CD4-positive, alpha-beta memory T cell (primary cell): ENCODE data around the gene HES3. TPM values are rescaled to one million over a fixed set of nuclear protein-coding genes. Genes with fewer than 3 reads are reported as not detected.

Experiments used
- CTCF ChIA-PET: fragments of 350-600 bp; sonication (Branson Sonifier 250); formaldehyde crosslinking; loops from one replicate; lab custom pipeline; 2021; ENCODE audit warnings: inconsistent platforms; ENCODE audit not compliant: partially characterized antibody; lab: Charles Lee
- POLR2A ChIA-PET: fragments of 350-600 bp; sonication (Branson Sonifier 250); formaldehyde crosslinking; loops from one replicate; lab custom pipeline; 2021; ENCODE audit not compliant: partially characterized antibody; lab: Charles Lee
- DNase-seq, 5 donors: peaks; one replicate each; pipeline versions ENCODE4 v3.0.0 to v3.0.0-alpha.2; 2020 to 2022; ENCODE audit warnings: mixed read lengths in 1 of 5
- H3K27ac ChIP-seq: one replicate; pipeline ENCODE4 v1.7.0; 2013; ENCODE audit warnings: low read depth, low read length
- H3K27me3 ChIP-seq: 2 replicates; pipeline ENCODE4 v1.7.0; 2013; ENCODE audit warnings: mild to moderate bottlenecking, low read length, moderate library complexity; ENCODE audit not compliant: insufficient read depth
- H3K36me3 ChIP-seq: 2 replicates; pipeline ENCODE4 v1.7.0; 2013; ENCODE audit warnings: mild to moderate bottlenecking, low read length, moderate library complexity; ENCODE audit not compliant: insufficient read depth
- H3K4me1 ChIP-seq: 2 replicates; pipeline ENCODE4 v1.7.0; 2013; ENCODE audit warnings: mild to moderate bottlenecking, low read length, moderate library complexity; ENCODE audit not compliant: insufficient read depth
- H3K4me3 ChIP-seq, 2 donors: one replicate each; pipeline ENCODE4 v1.7.0; 2013; ENCODE audit warnings: low read length in 2 of 2, mild to moderate bottlenecking in 1 of 2
- H3K9me3 ChIP-seq, 2 donors: one replicate each; pipeline ENCODE4 v1.7.0; 2013; ENCODE audit warnings: low read length in 2 of 2, control low read depth in 1 of 2; ENCODE audit not compliant: control insufficient read depth in 1 of 2
- H3K27ac Mint-ChIP-seq, 7 donors: one replicate each; pipeline ENCODE4 v1.8.0; 2020 to 2021; ENCODE audit warnings: mixed read lengths in 7 of 7, mild to moderate bottlenecking in 6 of 7, inconsistent platforms in 3 of 7, moderate library complexity in 3 of 7
- H3K27me3 Mint-ChIP-seq, 2 donors: one replicate each; pipeline ENCODE4 v1.8.0; 2020 to 2021; ENCODE audit warnings: mixed read lengths in 2 of 2
- H3K36me3 Mint-ChIP-seq, 2 donors: one replicate each; pipeline ENCODE4 v1.8.0; 2020 to 2021; ENCODE audit warnings: mixed read lengths in 2 of 2, inconsistent platforms in 1 of 2, mild to moderate bottlenecking in 1 of 2
- H3K4me1 Mint-ChIP-seq, 4 donors: one replicate each; pipeline ENCODE4 v1.8.0; 2020 to 2021; ENCODE audit warnings: mixed read lengths in 4 of 4, mild to moderate bottlenecking in 1 of 4
- H3K4me3 Mint-ChIP-seq, 8 donors: one replicate each; pipeline ENCODE4 v1.8.0; 2020 to 2021; ENCODE audit warnings: mixed read lengths in 8 of 8, mild to moderate bottlenecking in 7 of 8, moderate library complexity in 6 of 8, inconsistent platforms in 3 of 8
- H3K9me3 Mint-ChIP-seq, 8 donors: one replicate each; pipeline ENCODE4 v1.8.0; 2020 to 2021; ENCODE audit warnings: mixed read lengths in 8 of 8, mild to moderate bottlenecking in 5 of 8, inconsistent platforms in 3 of 8, moderate library complexity in 1 of 8
- intact Hi-C: fragments of 100-400 bp; cut with micrococcal nuclease; formaldehyde crosslinking; loops from one replicate; pipeline ENCODE4 v1.15.1; 2023
- polyA plus RNA-seq, 2 donors: library from polyadenylated mRNA; unstranded; fragments of 300-500 nt; fragmentation: Illumina TruSeq; gene quantifications; one replicate each; pipeline ENCODE4 v1.2.3, GENCODE V29; 2021
- total RNA-seq, 2 experiments: library from RNA; stranded (reverse); gene quantifications; one replicate each; pipeline ENCODE4 v1.2.3, GENCODE V29; 2021

The HES3 gene
- total and polyA plus RNA-seq, 4 experiments from 2014 or later: not detected

GRCh38 chr1:6278263-6278662 lies 34.3 kb downstream of the HES3 start:
- H3K4me3 ChIP-seq: no peak overlapping the region
- H3K4me3 Mint-ChIP-seq: no peak overlapping the region
- no peak for DNase-seq
- ChIA-PET CTCF (no interaction called here), POLR2A (no interaction called here)
- H3K27me3 Mint-ChIP-seq: no peaks in the 10 kb centered on the region
- H3K9me3 Mint-ChIP-seq: no peaks in the 10 kb centered on the region
- no peaks in the 10 kb centered on the region for H3K4me1 ChIP-seq
- intact Hi-C loops: no loop called here
- no peak overlapping the region for H3K27ac ChIP-seq
- H3K27ac Mint-ChIP-seq: no peak overlapping the region
- no peaks in the 10 kb centered on the region for H3K4me1 Mint-ChIP-seq
- H3K27me3 ChIP-seq: no peaks in the 10 kb centered on the region
- H3K9me3 ChIP-seq: no peaks in the 10 kb centered on the region
- H3K36me3 Mint-ChIP-seq: peaks cover 0 to 7% of the 10 kb centered on the region in 2 donors
- no peaks in the 10 kb centered on the region for H3K36me3 ChIP-seq

GRCh38 chr1:6279066-6279465 lies 35.1 kb downstream of the HES3 start:
- CTCF ChIA-PET: no interaction called here
- DNase-seq: no peak
- no peaks in the 10 kb centered on the region for H3K4me1 ChIP-seq
- POLR2A ChIA-PET: no interaction called here
- no peaks in the 10 kb centered on the region for H3K27me3 ChIP-seq
- Mint-ChIP-seq H3K27ac (no peak overlapping the region), H3K9me3 (no peaks in the 10 kb centered on the region), H3K4me1 (no peaks in the 10 kb centered on the region), H3K27me3 (no peaks in the 10 kb centered on the region), H3K4me3 (no peak overlapping the region), H3K36me3 (peaks cover 0 to 7% of the 10 kb centered on the region in 2 donors)
- H3K27ac ChIP-seq: no peak overlapping the region
- H3K4me3 ChIP-seq: no peak overlapping the region
- no peaks in the 10 kb centered on the region for H3K36me3 ChIP-seq
- intact Hi-C loops: no loop called here
- no peaks in the 10 kb centered on the region for H3K9me3 ChIP-seq

GRCh38 chr1:6279613-6280383 lies 35.8 kb downstream of the HES3 start:
- Histone ChIP-seq H3K36me3 (no peaks in the 10 kb centered on the region), H3K4me1 (no peaks in the 10 kb centered on the region), H3K27me3 (no peaks in the 10 kb centered on the region), H3K9me3 (no peaks in the 10 kb centered on the region), H3K4me3 (no peak overlapping the region), H3K27ac (no peak overlapping the region)
- no peaks in the 10 kb centered on the region for H3K9me3 Mint-ChIP-seq
- no peak overlapping the region for H3K27ac Mint-ChIP-seq
- H3K36me3 Mint-ChIP-seq: peaks cover 0 to 7% of the 10 kb centered on the region in 2 donors
- intact Hi-C loops: no loop called here
- H3K4me1 Mint-ChIP-seq: no peaks in the 10 kb centered on the region
- no peak overlapping the region for H3K4me3 Mint-ChIP-seq
- H3K27me3 Mint-ChIP-seq: no peaks in the 10 kb centered on the region
- ChIA-PET CTCF (no interaction called here), POLR2A (no interaction called here)
- no peak for DNase-seq

- H3K9me3 Mint-ChIP-seq: no peaks in the 10 kb centered on the region
- intact Hi-C loops: no loop called here
- no peak for DNase-seq
- H3K36me3 Mint-ChIP-seq: peaks cover 0 to 7% of the 10 kb centered on the region in 2 donors
- no peaks in the 10 kb centered on the region for H3K9me3 ChIP-seq
- H3K4me3 ChIP-seq: no peak overlapping the region
- no peaks in the 10 kb centered on the region for H3K4me1 ChIP-seq
- H3K27me3 Mint-ChIP-seq: no peaks in the 10 kb centered on the region
- H3K27me3 ChIP-seq: no peaks in the 10 kb centered on the region
- no peak overlapping the region for H3K4me3 Mint-ChIP-seq
- H3K27ac ChIP-seq: no peak overlapping the region
- CTCF ChIA-PET: interaction anchor here (1.3 kb wide), 1 partner anchor 34 kb away, joined by 3 read pairs; no protein-coding TSS in a partner anchor
- POLR2A ChIA-PET: no interaction called here
- no peaks in the 10 kb centered on the region for H3K4me1 Mint-ChIP-seq
- no peaks in the 10 kb centered on the region for H3K36me3 ChIP-seq
- H3K27ac Mint-ChIP-seq: no peak overlapping the region
These were observed 36.9 kb downstream of the HES3 start for GRCh38 chr1:6280761-6281451.

- intact Hi-C loops: no loop called here
- H3K9me3 Mint-ChIP-seq: no peaks in the 10 kb centered on the region
- DNase-seq: no peak
- H3K4me1 ChIP-seq: no peaks in the 10 kb centered on the region
- H3K27ac ChIP-seq: no peak overlapping the region
- H3K4me1 Mint-ChIP-seq: no peaks in the 10 kb centered on the region
- ChIA-PET CTCF (interaction anchor here (1.0 to 1.3 kb wide), 2 partner anchors 35 to 156 kb away, joined by 3 read pairs; no protein-coding TSS in a partner anchor), POLR2A (no interaction called here)
- H3K36me3 ChIP-seq: no peaks in the 10 kb centered on the region
- H3K4me3 ChIP-seq: no peak overlapping the region
- no peak overlapping the region for H3K27ac Mint-ChIP-seq
- peaks cover 0 to 7% of the 10 kb centered on the region in 2 donors for H3K36me3 Mint-ChIP-seq
- no peaks in the 10 kb centered on the region for H3K27me3 Mint-ChIP-seq
- H3K4me3 Mint-ChIP-seq: no peak overlapping the region
- H3K9me3 ChIP-seq: no peaks in the 10 kb centered on the region
- no peaks in the 10 kb centered on the region for H3K27me3 ChIP-seq
These were observed 37.8 kb downstream of the HES3 start for GRCh38 chr1:6281511-6282402.

- Histone ChIP-seq H3K36me3 (no peaks in the 10 kb centered on the region), H3K9me3 (no peaks in the 10 kb centered on the region), H3K4me1 (no peaks in the 10 kb centered on the region), H3K4me3 (no peak overlapping the region), H3K27ac (no peak overlapping the region), H3K27me3 (no peaks in the 10 kb centered on the region)
- intact Hi-C loops: no loop called here
- POLR2A ChIA-PET: no interaction called here
- H3K27me3 Mint-ChIP-seq: no peaks in the 10 kb centered on the region
- no peak overlapping the region for H3K4me3 Mint-ChIP-seq
- CTCF ChIA-PET: interaction anchor here (1.0 kb wide), 1 partner anchor 155 kb away, joined by 3 read pairs; no protein-coding TSS in a partner anchor
- no peak overlapping the region for H3K27ac Mint-ChIP-seq
- H3K4me1 Mint-ChIP-seq: no peaks in the 10 kb centered on the region
- DNase-seq: no peak
- peaks cover 0 to 4% of the 10 kb centered on the region in 2 donors for H3K36me3 Mint-ChIP-seq
- H3K9me3 Mint-ChIP-seq: no peaks in the 10 kb centered on the region
These were observed 38.7 kb downstream of the HES3 start for GRCh38 chr1:6282577-6283270.
